ENCODE results near the gene PARVG. TPM values are rescaled to one million over a fixed set of nuclear protein-coding genes. Genes with fewer than 3 reads are reported as not detected.
A peak's percentile ranks its signal among the peaks of the same experiment; 100 is the strongest.

PARVG gene
- polyA plus RNA-seq (ENCODE audit: insufficient read length in 12 of 12) = 1 to 10 TPM in 11 of 12 donors, not detected in 1; 2.1 to 9.1 (median 2.8) TPM
- long read RNA-seq, donor 1 = 0 reads
- long read RNA-seq, donor 2 = 0 reads
- long read RNA-seq, donor 3, partial matches to known transcripts = 0 of 1 reads
- long read RNA-seq, donor 3, other reads (novel, unspliced or antisense) = 0 of 1 reads
- long read RNA-seq, donor 4 = 0 reads
- long read RNA-seq, donor 5 = 0 reads
- long read RNA-seq, donor 6 = 0 reads
- long read RNA-seq, donor 7 = 0 reads
- long read RNA-seq, donor 8 = 0 reads
- long read RNA-seq, donor 9 = 0 reads
- long read RNA-seq, donor 10 = 0 reads
- long read RNA-seq, donor 11 = 0 reads

DNA sequence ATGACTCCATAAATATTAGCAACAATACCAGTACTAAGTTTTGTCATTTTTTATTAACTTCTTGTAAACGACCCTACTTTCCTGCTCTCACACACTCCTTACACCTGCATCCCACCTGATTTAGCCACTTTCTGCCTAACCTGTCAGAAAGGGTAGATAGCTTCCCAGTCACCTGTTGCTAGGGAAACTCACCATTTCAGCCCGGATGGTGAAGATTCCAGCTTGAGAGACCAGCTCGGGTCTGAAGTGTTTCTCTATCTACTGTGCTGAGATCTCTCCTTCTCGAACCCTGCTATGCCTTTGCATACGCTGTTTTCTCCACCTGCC, at the start of gene PARVG:
PARVG (plus strand) TSS at position 220 of the 327 bp plus-strand sequence. CDS start 2,405 bp downstream, outside the sequence.
- no peak for DNase-seq

DNA sequence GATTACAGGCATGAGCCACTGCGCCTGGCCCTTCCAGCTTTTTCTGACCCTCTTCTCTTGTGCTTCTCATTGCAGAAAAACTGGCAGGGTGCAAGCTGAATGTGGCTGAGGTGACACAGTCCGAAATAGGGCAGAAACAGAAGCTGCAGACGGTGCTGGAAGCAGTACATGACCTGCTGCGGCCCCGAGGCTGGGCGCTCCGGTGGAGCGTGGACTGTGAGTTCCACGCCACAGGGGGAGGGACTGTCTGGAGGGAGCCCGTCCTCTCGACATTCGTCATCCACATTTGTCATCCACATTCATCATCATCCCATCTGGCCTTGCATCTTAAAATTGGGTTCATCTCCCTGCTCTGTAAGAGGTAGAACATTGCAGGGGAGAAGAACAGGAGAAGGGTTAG, 49.3 kb upstream of the PARVG start:
- DNase-seq = no peak

DNA sequence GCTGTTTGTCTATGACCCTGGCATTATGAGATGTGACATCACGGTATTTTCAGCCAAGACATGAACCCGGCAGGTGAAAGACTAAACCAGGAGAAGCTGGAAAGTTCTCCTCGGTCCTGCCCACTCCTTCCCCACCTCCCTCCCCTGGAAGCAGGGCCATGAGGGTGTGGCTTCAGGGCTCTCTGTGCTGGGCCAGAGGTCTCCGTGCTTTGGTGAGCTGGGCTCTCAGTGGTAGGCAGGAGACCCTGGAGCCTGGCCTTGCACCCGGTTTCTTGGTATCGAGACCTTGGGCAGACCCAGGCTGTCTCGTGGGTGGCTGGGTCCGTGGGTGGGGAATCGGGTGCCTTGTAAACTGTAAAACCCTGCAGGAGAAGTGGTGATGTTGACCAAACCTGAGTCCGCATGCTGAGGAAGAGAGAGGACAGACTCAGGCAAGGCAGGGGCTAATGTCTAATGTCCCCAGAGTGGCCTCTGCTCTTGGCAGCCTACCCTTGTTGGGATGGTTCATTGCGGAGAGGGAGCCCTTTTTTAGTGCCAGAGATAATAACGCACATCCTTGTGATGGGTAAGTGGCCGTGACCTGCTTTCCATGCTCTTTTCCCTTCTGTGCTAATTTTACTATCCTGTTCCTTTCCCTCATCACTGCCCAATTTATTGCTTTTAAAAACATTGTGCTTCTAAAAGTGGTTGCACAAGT, 48.6 kb upstream of the PARVG start:
- DNase-seq = no peak

- no peak for DNase-seq
Measured at GRCh38 chr22:44132724-44133123, 48.0 kb upstream of the PARVG start.

DNA sequence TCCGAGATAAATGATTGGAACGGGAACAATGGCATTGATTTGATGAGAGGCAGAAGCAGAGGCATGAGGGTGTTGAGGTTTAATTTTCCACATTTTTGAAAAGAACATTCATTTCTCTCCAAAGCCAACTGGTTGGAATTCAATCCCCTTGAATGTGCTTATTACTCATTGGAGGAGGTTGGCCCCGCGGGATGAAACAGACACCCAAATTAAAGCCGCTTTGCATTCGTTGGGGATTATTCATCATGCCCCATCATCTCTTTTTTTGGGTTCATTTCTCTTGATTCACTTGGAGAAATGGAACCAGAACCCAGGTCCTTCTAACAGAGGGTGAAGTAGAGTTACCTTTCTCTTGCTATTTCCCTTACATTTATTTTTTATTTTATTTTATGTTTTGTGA, 47.6 kb upstream of the PARVG start:
- no peak for DNase-seq

- DNase-seq = peak; percentile 34
Measured at GRCh38 chr22:44133901-44134571, 46.7 kb upstream of the PARVG start.

- DNase-seq = no peak
Measured at GRCh38 chr22:44136112-44136511, 44.6 kb upstream of the PARVG start.

- no peak for DNase-seq
Measured at GRCh38 chr22:44136786-44137185, 43.9 kb upstream of the PARVG start.

DNA sequence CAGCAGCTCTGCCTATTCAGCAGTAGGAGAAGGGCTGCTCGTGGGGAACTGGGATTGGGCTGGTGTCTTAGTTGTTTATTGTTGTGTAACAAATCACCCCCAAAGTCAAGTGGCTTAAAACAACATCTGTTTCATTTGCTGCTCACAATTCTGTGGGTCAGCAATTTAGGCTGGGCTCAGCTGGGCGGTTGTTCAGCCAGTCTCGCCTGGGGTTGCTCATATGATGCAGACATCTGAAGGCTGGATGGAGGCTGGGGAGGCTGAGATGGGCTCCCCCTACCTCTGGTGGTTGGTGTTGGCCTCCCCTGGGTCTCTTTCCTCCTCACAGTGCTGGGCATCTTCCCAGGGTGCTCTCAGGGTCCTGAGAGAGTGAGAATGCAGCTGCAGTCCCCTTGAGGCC, 43.3 kb upstream of the PARVG start:
- DNase-seq = no peak

- DNase-seq = no peak
Measured at GRCh38 chr22:44139773-44140172, 41.0 kb upstream of the PARVG start.

DNA sequence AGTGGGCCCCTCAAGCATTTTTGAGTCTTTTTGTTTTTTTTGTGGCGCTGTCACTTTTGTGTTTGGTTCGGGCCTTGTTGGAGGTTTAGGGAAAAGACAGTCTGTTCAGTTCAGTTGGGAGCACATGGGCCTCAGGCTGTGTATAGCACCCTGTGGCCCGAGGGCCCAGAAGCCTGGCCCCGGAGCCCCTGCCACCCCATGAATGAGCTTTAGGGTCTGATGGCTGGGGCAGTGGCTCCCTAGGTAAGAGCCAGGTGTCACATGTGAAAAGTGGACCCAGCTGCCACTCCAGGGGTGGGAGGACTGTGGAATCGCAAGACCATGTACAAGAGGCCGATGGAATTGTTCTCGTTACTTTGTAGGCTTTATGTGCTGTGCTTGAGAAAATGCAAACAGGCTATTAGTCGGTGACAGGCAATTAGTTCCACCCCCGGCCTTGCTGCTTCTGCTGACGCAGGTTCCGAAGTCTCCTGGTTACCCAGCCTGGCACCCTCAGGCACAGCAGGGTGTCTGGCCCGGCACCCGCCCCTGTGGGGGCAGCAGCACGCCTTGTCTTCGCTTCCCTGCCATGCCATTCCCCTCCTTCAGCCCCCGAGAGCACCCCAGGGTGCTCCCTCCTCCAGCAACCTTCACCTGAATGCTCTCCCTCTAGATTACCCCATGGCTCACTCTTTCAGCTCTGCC, 38.2 kb upstream of the PARVG start:
- no peak for DNase-seq

DNA sequence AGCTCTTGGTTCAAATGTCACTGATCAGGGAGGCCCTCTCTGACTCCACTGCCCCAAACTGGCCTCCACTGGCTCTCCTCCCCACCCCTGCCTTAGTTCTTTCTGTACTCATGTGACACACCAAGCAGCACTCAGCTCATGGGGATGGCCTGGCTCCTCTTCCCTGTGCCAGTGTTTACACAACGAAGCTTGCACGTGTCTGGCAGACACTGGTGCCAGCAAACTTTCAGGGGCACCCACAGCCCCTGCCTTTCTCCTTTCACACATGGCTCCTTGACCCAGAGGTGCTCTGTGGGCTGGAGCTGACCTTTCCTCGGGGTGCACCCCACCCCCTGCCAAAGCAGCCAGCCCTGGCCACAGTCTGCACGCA, 37.6 kb upstream of the PARVG start:
- DNase-seq = no peak

DNA sequence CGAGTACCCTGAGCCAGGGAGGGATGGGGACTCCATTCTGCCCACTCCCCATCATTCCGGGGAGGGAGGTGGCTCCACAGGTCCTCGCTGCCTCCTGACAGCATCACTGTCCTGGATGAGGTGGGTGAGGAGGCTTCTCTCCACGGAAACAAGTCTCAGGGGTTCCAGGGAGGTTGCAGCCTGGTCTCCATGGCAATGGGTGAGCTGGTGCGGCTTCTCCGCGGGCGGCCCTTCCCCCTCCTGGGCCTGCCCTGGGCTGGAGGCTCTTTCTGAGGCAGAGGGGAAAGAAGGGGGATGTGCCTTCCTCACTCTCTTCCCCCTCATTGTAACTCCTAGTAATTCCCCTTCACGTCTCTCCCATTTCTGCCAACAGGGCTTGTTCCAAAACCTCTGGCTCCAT, 37.1 kb upstream of the PARVG start:
- no peak for DNase-seq

DNA sequence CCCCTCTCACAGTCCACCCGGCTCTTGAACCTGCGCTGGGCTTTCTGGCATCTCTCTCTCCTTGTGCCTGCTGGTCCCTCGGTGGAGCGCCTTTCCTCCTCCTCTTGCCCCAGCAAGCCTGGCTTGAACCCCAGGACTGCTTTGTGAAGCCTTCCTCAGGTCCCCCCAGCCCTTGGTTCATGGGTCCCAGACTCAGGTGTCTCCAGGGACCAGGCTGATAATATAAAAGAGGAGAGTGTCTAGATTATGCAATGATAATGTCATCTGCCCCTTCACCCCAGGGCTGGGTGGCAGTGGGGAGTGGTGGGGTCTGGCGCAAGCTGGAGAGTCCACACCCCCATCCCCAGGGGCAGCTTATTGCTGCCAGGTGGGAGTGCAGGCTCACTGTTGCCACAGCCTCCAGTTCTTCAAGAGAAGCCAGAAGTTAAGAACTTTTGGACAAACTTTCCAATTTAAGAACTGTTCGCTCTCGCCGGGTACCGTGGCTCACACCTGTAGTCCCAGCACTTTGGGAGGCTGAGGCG, 36.6 kb upstream of the PARVG start:
- no peak for DNase-seq

DNA sequence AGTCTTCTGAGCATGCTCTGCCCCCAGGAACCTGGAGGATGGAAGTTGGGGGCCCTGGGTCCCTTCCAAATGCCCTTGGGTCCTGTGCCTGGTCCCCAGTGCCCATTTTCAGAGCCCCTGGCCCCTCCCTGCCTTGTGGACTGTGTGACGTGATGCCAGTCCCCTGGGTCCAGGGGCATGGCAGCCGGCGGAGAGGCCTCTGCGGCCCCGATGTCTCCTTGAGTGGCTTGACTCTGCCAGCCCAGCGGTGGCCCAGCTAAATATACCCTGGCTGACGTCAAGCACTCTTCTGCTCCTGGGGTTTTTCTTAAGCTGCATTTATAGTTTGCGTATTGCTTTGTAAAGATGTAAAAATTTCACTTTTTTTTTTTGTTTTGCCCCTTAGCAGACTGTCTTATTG, 35.2 kb upstream of the PARVG start:
- DNase-seq = no peak

DNA sequence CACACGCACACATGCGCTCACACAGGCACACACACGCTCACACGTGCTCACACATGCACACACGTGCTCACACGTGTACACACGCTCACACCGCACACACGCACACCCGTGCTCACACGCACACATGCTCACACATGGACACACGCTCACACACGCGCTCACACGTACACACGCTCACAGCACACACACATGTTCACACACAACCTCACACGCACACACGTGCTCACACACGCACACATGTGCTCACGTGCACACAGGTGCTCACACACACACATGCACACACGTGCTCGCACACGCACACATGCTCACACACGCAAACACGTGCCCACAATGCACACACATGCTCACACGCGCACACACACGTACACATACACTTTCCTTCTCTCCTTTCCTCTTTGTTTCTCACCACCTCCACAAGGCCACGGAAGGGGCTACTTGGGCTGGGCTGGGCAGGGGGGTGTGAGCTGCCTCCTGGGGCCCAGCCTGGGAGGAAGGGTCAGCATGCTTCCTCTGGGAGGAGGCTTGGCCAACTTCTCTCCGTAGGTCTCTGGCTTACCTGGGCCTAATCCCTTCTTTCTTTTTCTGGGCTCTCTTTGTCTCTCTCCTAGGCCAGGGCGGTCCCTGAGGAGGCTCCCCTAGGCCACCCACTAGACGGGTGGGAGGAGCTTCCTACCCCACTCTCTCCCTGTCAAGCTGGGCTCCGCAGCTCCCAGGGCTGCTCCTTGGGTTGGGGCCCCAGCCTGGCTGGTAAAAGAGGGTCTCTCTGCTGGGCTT, 34.5 kb upstream of the PARVG start:
- no peak for DNase-seq

DNA sequence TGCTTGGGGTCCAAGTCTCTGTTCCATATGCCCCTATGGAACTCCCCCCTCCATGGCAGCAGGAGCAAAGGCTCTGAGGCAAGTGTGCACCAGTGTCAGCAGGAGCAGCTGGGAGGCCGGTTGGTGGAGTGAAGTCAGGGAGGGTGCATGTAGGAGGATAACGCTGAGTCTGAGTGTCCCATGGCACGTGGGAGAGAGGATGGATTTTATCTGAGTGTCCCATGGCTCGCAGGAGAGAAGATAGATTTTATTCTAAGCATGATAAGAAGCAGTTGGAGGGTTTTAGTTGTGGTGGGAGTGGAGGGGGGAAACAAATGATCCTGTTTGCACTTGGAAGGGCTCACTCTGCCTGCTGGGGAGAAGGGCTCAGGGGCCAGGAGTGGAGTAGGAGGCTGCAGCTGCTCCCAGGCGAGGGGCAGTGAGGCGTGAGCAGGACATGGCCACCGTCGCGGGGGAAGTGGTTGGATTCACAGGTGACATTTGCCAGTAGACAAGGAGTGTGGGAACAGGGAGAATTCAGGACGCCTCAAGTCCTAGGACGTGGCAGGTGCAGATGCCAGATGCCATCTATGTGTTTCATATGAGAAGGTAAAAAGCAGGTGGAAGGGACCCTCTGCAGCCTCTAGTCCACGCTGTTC, 33.6 kb upstream of the PARVG start:
- DNase-seq = no peak

- DNase-seq = peak; percentile 65
Measured at GRCh38 chr22:44147821-44148574, 32.7 kb upstream of the PARVG start.

GRCh38 chr22:44151676-44152075, 29.0 kb upstream of the PARVG start:
- no peak for DNase-seq

- DNase-seq = no peak
Measured at GRCh38 chr22:44153710-44154109, 27.0 kb upstream of the PARVG start.

Measured in muscle of arm (tissue), 14 donors.